Neural progenitor cell (in vitro differentiated cells): Measurements from ENCODE around the gene IL10RA. TPM values are rescaled to one million over a fixed set of nuclear protein-coding genes. Genes with fewer than 3 reads are reported as not detected.

Source experiments
- DNase-seq: peaks from one replicate; pipeline ENCODE4 v3.0.0-alpha.2; 2016; ENCODE audit warnings: low spot score
- H2AFZ ChIP-seq: fragments of 200-600 bp; sonication (generic); replicated peaks from 2 replicates; pipeline ENCODE4 v1.6.1; 2016; ENCODE audit warnings: antibody characterized with exemption
- H3F3A ChIP-seq: fragments of 200-600 bp; sonication (generic); 2 replicates; pipeline ENCODE4 v1.6.1; 2016; ENCODE audit warnings: antibody characterized with exemption, low read depth
- H3K27ac ChIP-seq: fragments of 200-600 bp; sonication (generic); 2 replicates; pipeline ENCODE4 v1.5.1; 2016; ENCODE audit warnings: mild to moderate bottlenecking
- H3K27me3 ChIP-seq: fragments of 200-600 bp; sonication (generic); 2 replicates; pipeline ENCODE4 v1.6.1; 2016; ENCODE audit warnings: mild to moderate bottlenecking, moderate library complexity
- H3K36me3 ChIP-seq: fragments of 200-600 bp; sonication (generic); 2 replicates; pipeline ENCODE4 v1.5.1; 2016
- H3K4me1 ChIP-seq: fragments of 200-600 bp; sonication (generic); 2 replicates; pipeline ENCODE4 v1.6.1; 2016; ENCODE audit warnings: mixed run types
- H3K4me2 ChIP-seq: fragments of 200-600 bp; sonication (generic); 2 replicates; pipeline ENCODE4 v1.6.1; 2016
- H3K4me3 ChIP-seq: fragments of 200-600 bp; sonication (generic); 2 replicates; pipeline ENCODE4 v1.5.1; 2016
- H3K79me2 ChIP-seq: fragments of 200-600 bp; sonication (generic); 2 replicates; pipeline ENCODE4 v1.6.1; 2016; ENCODE audit warnings: low read depth
- H3K9ac ChIP-seq: fragments of 200-600 bp; sonication (generic); 2 replicates; pipeline ENCODE4 v1.6.1; 2016
- H3K9me3 ChIP-seq: fragments of 200-600 bp; sonication (generic); 2 replicates; pipeline ENCODE4 v1.5.1; 2016; ENCODE audit warnings: low read depth
- H4K20me1 ChIP-seq: fragments of 200-600 bp; sonication (generic); 2 replicates; pipeline ENCODE4 v1.6.1; 2016; ENCODE audit warnings: low read depth
- H3K27ac Mint-ChIP-seq: 3 replicates; pipeline ENCODE4 v1.8.0; 2021; ENCODE audit warnings: mixed read lengths
- H3K27me3 Mint-ChIP-seq: 2 replicates; pipeline ENCODE4 v1.8.0; 2022; ENCODE audit warnings: low read depth, mild to moderate bottlenecking, inconsistent platforms, moderate library complexity, mixed read lengths; ENCODE audit not compliant: insufficient read depth
- H3K36me3 Mint-ChIP-seq: 3 replicates; pipeline ENCODE4 v1.8.0; 2021; ENCODE audit warnings: mixed read lengths
- H3K4me1 Mint-ChIP-seq: 3 replicates; pipeline ENCODE4 v1.8.0; 2021; ENCODE audit warnings: mixed read lengths
- H3K4me3 Mint-ChIP-seq: 3 replicates; pipeline ENCODE4 v1.8.0; 2021; ENCODE audit warnings: mild to moderate bottlenecking, moderate library complexity, mixed read lengths
- H3K9me3 Mint-ChIP-seq: 3 replicates; pipeline ENCODE4 v1.8.0; 2020; ENCODE audit warnings: mixed read lengths
- EZH2 ChIP-seq: fragments of 200-600 bp; sonication (generic); IDR thresholded peaks from 2 replicates; pipeline ENCODE4 v1.6.1; 2017; ENCODE audit warnings: antibody characterized with exemption, mild to moderate bottlenecking, moderate library complexity
- EZH2phosphoT487 ChIP-seq: fragments of 200-600 bp; sonication (generic); IDR thresholded peaks from 2 replicates; pipeline ENCODE4 v1.6.1; 2017; ENCODE audit warnings: antibody characterized with exemption
- total RNA-seq: library from RNA; depleted of rRNA; stranded (reverse); fragments of >200 nt; gene quantifications from 2 replicates; pipeline ENCODE4 v1.2.3, GENCODE V29; 2015; ENCODE audit warnings: low replicate concordance
- TF ChIP-seq, protein P1 (sequence below): fragments of 200-600 bp; sonication (generic); IDR thresholded peaks from 2 replicates; pipeline ENCODE4 v1.5.1; 2017; ENCODE audit warnings: antibody characterized with exemption, mild to moderate bottlenecking

Gene IL10RA
- total RNA-seq, 1 donor from 2014 or later, result not detected

DNA sequence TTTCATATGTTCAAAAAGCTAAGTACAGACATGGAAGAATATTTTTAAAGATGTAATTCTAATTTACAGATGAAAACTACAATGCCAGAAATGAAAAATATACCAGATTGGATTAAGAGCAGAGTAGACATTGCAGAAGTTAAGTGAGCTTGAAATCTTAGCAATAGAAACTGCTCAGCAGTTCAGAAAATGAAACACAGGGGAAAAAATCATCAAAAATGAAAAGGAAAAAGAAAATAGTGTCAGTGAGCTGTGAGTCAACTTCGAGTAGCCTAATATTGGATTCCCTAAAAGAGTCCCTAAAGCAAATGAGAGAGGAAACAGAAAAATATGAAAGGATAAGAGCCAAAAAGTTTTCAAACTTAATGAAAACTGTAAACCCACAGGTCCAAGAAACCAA lies 25.8 kb upstream of the IL10RA start:
- Histone ChIP-seq H3K36me3 (no peaks in the 10 kb centered on the region), H3K79me2 (no peaks in the 10 kb centered on the region), H3K9ac (no peak overlapping the region), H3K27ac (no peak overlapping the region), H3K27me3 (no peaks in the 10 kb centered on the region), H3K4me1 (no peaks in the 10 kb centered on the region), H4K20me1 (no peaks in the 10 kb centered on the region), H3K4me2 (no peak overlapping the region), H2AFZ (no peak overlapping the region), H3K4me3 (no peak overlapping the region), H3F3A (no peaks in the 10 kb centered on the region), H3K9me3 (no peaks in the 10 kb centered on the region)
- Mint-ChIP-seq H3K4me3 (no peak overlapping the region), H3K4me1 (no peaks in the 10 kb centered on the region), H3K27me3 (peaks cover 3% of the 10 kb centered on the region), H3K36me3 (no peaks in the 10 kb centered on the region), H3K27ac (no peak overlapping the region), H3K9me3 (peaks cover 8% of the 10 kb centered on the region)
- TF ChIP-seq EZH2, result no peak
- TF ChIP-seq, protein P1, sequence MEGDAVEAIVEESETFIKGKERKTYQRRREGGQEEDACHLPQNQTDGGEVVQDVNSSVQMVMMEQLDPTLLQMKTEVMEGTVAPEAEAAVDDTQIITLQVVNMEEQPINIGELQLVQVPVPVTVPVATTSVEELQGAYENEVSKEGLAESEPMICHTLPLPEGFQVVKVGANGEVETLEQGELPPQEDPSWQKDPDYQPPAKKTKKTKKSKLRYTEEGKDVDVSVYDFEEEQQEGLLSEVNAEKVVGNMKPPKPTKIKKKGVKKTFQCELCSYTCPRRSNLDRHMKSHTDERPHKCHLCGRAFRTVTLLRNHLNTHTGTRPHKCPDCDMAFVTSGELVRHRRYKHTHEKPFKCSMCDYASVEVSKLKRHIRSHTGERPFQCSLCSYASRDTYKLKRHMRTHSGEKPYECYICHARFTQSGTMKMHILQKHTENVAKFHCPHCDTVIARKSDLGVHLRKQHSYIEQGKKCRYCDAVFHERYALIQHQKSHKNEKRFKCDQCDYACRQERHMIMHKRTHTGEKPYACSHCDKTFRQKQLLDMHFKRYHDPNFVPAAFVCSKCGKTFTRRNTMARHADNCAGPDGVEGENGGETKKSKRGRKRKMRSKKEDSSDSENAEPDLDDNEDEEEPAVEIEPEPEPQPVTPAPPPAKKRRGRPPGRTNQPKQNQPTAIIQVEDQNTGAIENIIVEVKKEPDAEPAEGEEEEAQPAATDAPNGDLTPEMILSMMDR, result no peak
- no peak for TF ChIP-seq EZH2phosphoT487
- no peak for DNase-seq

DNA sequence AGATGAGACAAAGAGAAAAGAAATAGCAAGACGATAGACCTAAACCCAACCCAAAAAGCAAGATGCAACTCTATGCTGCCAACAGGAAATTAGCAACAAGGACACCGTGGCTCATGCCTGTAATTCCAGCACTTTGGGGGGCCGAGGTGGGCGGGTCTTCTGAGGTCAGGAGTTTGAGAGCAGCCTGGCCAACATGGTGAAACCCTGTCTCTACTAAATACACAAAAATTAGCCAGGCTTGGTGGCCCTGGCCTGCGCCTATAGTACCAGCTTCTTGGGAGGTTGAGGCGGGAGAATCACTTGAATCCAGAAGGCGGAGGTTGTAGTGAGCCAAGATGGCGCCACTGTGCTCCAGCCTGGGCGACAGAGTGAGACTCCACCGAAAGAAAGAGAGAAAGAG lies 24.3 kb upstream of the IL10RA start:
- H2AFZ ChIP-seq, result no peak overlapping the region
- DNase-seq, result no peak
- H3K4me3 Mint-ChIP-seq, result no peak overlapping the region
- H3K79me2 ChIP-seq, result no peaks in the 10 kb centered on the region
- H3K9ac ChIP-seq, result no peak overlapping the region
- H3K4me1 Mint-ChIP-seq, result no peaks in the 10 kb centered on the region
- no peak overlapping the region for H3K4me2 ChIP-seq
- no peaks in the 10 kb centered on the region for H3K36me3 ChIP-seq
- H3K36me3 Mint-ChIP-seq, result no peaks in the 10 kb centered on the region
- H3K27me3 ChIP-seq, result no peaks in the 10 kb centered on the region
- no peaks in the 10 kb centered on the region for H3K9me3 ChIP-seq
- no peak overlapping the region for H3K4me3 ChIP-seq
- TF ChIP-seq, protein P1, result no peak
- TF ChIP-seq EZH2, result no peak
- no peak for TF ChIP-seq EZH2phosphoT487
- H3F3A ChIP-seq, result no peaks in the 10 kb centered on the region
- no peak overlapping the region for H3K27ac Mint-ChIP-seq
- H3K4me1 ChIP-seq, result no peaks in the 10 kb centered on the region
- H3K27me3 Mint-ChIP-seq, result peaks cover 3% of the 10 kb centered on the region
- no peaks in the 10 kb centered on the region for H4K20me1 ChIP-seq
- peaks cover 7% of the 10 kb centered on the region for H3K9me3 Mint-ChIP-seq
- no peak overlapping the region for H3K27ac ChIP-seq

DNA sequence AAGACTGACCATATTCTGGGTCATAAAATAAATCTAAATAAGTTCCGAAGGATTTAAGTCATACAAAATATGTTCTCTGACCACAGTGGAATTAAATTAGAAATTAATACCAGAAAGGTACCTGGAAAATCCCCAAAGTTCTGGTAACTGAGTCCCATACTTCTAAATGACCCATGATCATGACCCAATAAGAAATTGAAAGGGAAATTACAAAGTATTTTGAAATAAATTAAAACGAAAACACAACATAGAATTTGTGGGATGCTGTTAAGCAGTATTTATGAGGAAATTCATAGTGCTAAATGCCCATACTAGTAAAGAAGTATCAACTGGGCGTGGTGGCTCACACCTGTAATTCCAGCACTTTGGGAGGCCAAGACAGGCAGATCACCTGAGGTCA lies 23.4 kb upstream of the IL10RA start:
- Histone ChIP-seq H3K4me2 (no peak overlapping the region), H3K9ac (no peak overlapping the region), H4K20me1 (no peaks in the 10 kb centered on the region), H3K36me3 (no peaks in the 10 kb centered on the region), H3K79me2 (no peaks in the 10 kb centered on the region), H2AFZ (no peak overlapping the region), H3K9me3 (no peaks in the 10 kb centered on the region), H3K4me1 (no peaks in the 10 kb centered on the region), H3K4me3 (no peak overlapping the region), H3K27ac (no peak overlapping the region), H3F3A (no peaks in the 10 kb centered on the region), H3K27me3 (no peaks in the 10 kb centered on the region)
- TF ChIP-seq EZH2 (no peak), EZH2phosphoT487 (no peak)
- TF ChIP-seq, protein P1, result no peak
- Mint-ChIP-seq H3K27me3 (peaks cover 3% of the 10 kb centered on the region), H3K36me3 (no peaks in the 10 kb centered on the region), H3K4me3 (no peak overlapping the region), H3K9me3 (peaks cover 3% of the 10 kb centered on the region), H3K4me1 (no peaks in the 10 kb centered on the region), H3K27ac (no peak overlapping the region)
- DNase-seq, result no peak
